ENCODE data around the gene SLC1A3.
"Not testable (repeated sequence)": the region's sequence is repeated elsewhere in the genome, so short reads cannot be mapped to it uniquely, and the experiment has no call there.

SLC1A3 gene

GRCh38 chr5:36581070-36581469, 25.3 kb upstream of the SLC1A3 start:
- Histone ChIP-seq H3K36me3 (ENCODE audit: control insufficient read depth, insufficient read depth, low read length) (no peaks in the 10 kb centered on the region), H3K27me3 (ENCODE audit: control insufficient read depth, insufficient read depth, low read length, poor library complexity, severe bottlenecking) (no peaks in the 10 kb centered on the region), H3K4me3 (ENCODE audit: insufficient read depth, low read depth, low read length) (no peak overlapping the region), H3K27ac (ENCODE audit: insufficient read depth, low read depth, low read length, poor library complexity, severe bottlenecking) (no peak overlapping the region), H3K9me3 (ENCODE audit: control insufficient read depth, low read length) (no peaks in the 10 kb centered on the region), H3K4me1 (ENCODE audit: control insufficient read depth, insufficient read depth, low read length) (peaks cover 6% of the 10 kb centered on the region)
- WGBS, 2 experiments = 100% methylated on average over 2 of the region's 3 CpGs; no CpG with 5 or more reads in 1 of the 2 experiments

GRCh38 chr5:36584009-36584875, 22.2 kb upstream of the SLC1A3 start:
- 74 to 76% methylated on average over 10 of the region's 10 CpGs for WGBS, 2 experiments
- H3K4me3 ChIP-seq (ENCODE audit: insufficient read depth, low read depth, low read length) = no peak overlapping the region
- no peak overlapping the region for H3K27ac ChIP-seq (ENCODE audit: insufficient read depth, low read depth, low read length, poor library complexity, severe bottlenecking)
- peaks cover 6% of the 10 kb centered on the region for H3K4me1 ChIP-seq (ENCODE audit: control insufficient read depth, insufficient read depth, low read length)
- H3K27me3 ChIP-seq (ENCODE audit: control insufficient read depth, insufficient read depth, low read length, poor library complexity, severe bottlenecking) = no peaks in the 10 kb centered on the region
- no peaks in the 10 kb centered on the region for H3K36me3 ChIP-seq (ENCODE audit: control insufficient read depth, insufficient read depth, low read length)
- no peaks in the 10 kb centered on the region for H3K9me3 ChIP-seq (ENCODE audit: control insufficient read depth, low read length)

- Histone ChIP-seq H3K4me1 (ENCODE audit: control insufficient read depth, insufficient read depth, low read length) (peaks cover 8% of the 10 kb centered on the region), H3K4me3 (ENCODE audit: insufficient read depth, low read depth, low read length) (no peak overlapping the region), H3K27ac (ENCODE audit: insufficient read depth, low read depth, low read length, poor library complexity, severe bottlenecking) (no peak overlapping the region), H3K9me3 (ENCODE audit: control insufficient read depth, low read length) (no peaks in the 10 kb centered on the region), H3K27me3 (ENCODE audit: control insufficient read depth, insufficient read depth, low read length, poor library complexity, severe bottlenecking) (no peaks in the 10 kb centered on the region), H3K36me3 (ENCODE audit: control insufficient read depth, insufficient read depth, low read length) (no peaks in the 10 kb centered on the region)
- WGBS, 2 experiments = 88 to 97% methylated on average over 1 of the region's 1 CpG
These were observed 20.7 kb upstream of the SLC1A3 start for GRCh38 chr5:36585701-36586100.

- peaks cover 12% of the 10 kb centered on the region for H3K4me1 ChIP-seq (ENCODE audit: control insufficient read depth, insufficient read depth, low read length)
- no peaks in the 10 kb centered on the region for H3K27me3 ChIP-seq (ENCODE audit: control insufficient read depth, insufficient read depth, low read length, poor library complexity, severe bottlenecking)
- H3K36me3 ChIP-seq (ENCODE audit: control insufficient read depth, insufficient read depth, low read length) = no peaks in the 10 kb centered on the region
- no peaks in the 10 kb centered on the region for H3K9me3 ChIP-seq (ENCODE audit: control insufficient read depth, low read length)
- WGBS, 2 experiments = 93 to 96% methylated on average over 3 of the region's 3 CpGs
- H3K4me3 ChIP-seq (ENCODE audit: insufficient read depth, low read depth, low read length) = no peak overlapping the region
- no peak overlapping the region for H3K27ac ChIP-seq (ENCODE audit: insufficient read depth, low read depth, low read length, poor library complexity, severe bottlenecking)
These were observed 19.1 kb upstream of the SLC1A3 start for GRCh38 chr5:36587354-36587753.

- 84 to 89% methylated on average over 4 of the region's 4 CpGs for WGBS, 2 experiments
- H3K4me1 ChIP-seq (ENCODE audit: control insufficient read depth, insufficient read depth, low read length); H3K27ac ChIP-seq (ENCODE audit: insufficient read depth, low read depth, low read length, poor library complexity, severe bottlenecking); H3K4me3 ChIP-seq (ENCODE audit: insufficient read depth, low read depth, low read length); H3K27me3 ChIP-seq (ENCODE audit: control insufficient read depth, insufficient read depth, low read length, poor library complexity, severe bottlenecking); H3K36me3 ChIP-seq (ENCODE audit: control insufficient read depth, insufficient read depth, low read length); H3K9me3 ChIP-seq (ENCODE audit: control insufficient read depth, low read length): not testable (repeated sequence)
These were observed 16.7 kb upstream of the SLC1A3 start for GRCh38 chr5:36589735-36590134.

- no peaks in the 10 kb centered on the region for H3K9me3 ChIP-seq (ENCODE audit: control insufficient read depth, low read length)
- H3K36me3 ChIP-seq (ENCODE audit: control insufficient read depth, insufficient read depth, low read length) = no peaks in the 10 kb centered on the region
- H3K27me3 ChIP-seq (ENCODE audit: control insufficient read depth, insufficient read depth, low read length, poor library complexity, severe bottlenecking) = no peaks in the 10 kb centered on the region
- no peak overlapping the region for H3K4me3 ChIP-seq (ENCODE audit: insufficient read depth, low read depth, low read length)
- H3K4me1 ChIP-seq (ENCODE audit: control insufficient read depth, insufficient read depth, low read length) = peaks cover 6% of the 10 kb centered on the region
- WGBS, 2 experiments = 10 to 24% methylated on average over 5 to 7 of the region's 7 CpGs
- peak overlapping the region; percentile 59 for H3K27ac ChIP-seq (ENCODE audit: insufficient read depth, low read depth, low read length, poor library complexity, severe bottlenecking)
These were observed 15.7 kb upstream of the SLC1A3 start for GRCh38 chr5:36590513-36591286.

GRCh38 chr5:36593867-36594266, 12.5 kb upstream of the SLC1A3 start:
- Histone ChIP-seq H3K4me3 (ENCODE audit: insufficient read depth, low read depth, low read length) (no peak overlapping the region), H3K27me3 (ENCODE audit: control insufficient read depth, insufficient read depth, low read length, poor library complexity, severe bottlenecking) (no peaks in the 10 kb centered on the region), H3K4me1 (ENCODE audit: control insufficient read depth, insufficient read depth, low read length) (peaks cover 6% of the 10 kb centered on the region), H3K27ac (ENCODE audit: insufficient read depth, low read depth, low read length, poor library complexity, severe bottlenecking) (no peak overlapping the region), H3K36me3 (ENCODE audit: control insufficient read depth, insufficient read depth, low read length) (no peaks in the 10 kb centered on the region), H3K9me3 (ENCODE audit: control insufficient read depth, low read length) (no peaks in the 10 kb centered on the region)
- 94 to 95% methylated on average over 3 to 4 of the region's 4 CpGs for WGBS, 2 experiments

- WGBS, 2 experiments = 82 to 89% methylated on average over 1 of the region's 1 CpG
- Histone ChIP-seq H3K27me3 (ENCODE audit: control insufficient read depth, insufficient read depth, low read length, poor library complexity, severe bottlenecking) (no peaks in the 10 kb centered on the region), H3K4me1 (ENCODE audit: control insufficient read depth, insufficient read depth, low read length) (no peaks in the 10 kb centered on the region), H3K9me3 (ENCODE audit: control insufficient read depth, low read length) (no peaks in the 10 kb centered on the region), H3K27ac (ENCODE audit: insufficient read depth, low read depth, low read length, poor library complexity, severe bottlenecking) (no peak overlapping the region), H3K36me3 (ENCODE audit: control insufficient read depth, insufficient read depth, low read length) (no peaks in the 10 kb centered on the region), H3K4me3 (ENCODE audit: insufficient read depth, low read depth, low read length) (no peak overlapping the region)
These were observed 10.2 kb upstream of the SLC1A3 start for GRCh38 chr5:36596247-36596646.

GRCh38 chr5:36596756-36597155, 9.7 kb upstream of the SLC1A3 start:
- Histone ChIP-seq H3K36me3 (ENCODE audit: control insufficient read depth, insufficient read depth, low read length) (no peaks in the 10 kb centered on the region), H3K4me3 (ENCODE audit: insufficient read depth, low read depth, low read length) (no peak overlapping the region), H3K4me1 (ENCODE audit: control insufficient read depth, insufficient read depth, low read length) (no peaks in the 10 kb centered on the region), H3K27ac (ENCODE audit: insufficient read depth, low read depth, low read length, poor library complexity, severe bottlenecking) (no peak overlapping the region), H3K27me3 (ENCODE audit: control insufficient read depth, insufficient read depth, low read length, poor library complexity, severe bottlenecking) (no peaks in the 10 kb centered on the region), H3K9me3 (ENCODE audit: control insufficient read depth, low read length) (no peaks in the 10 kb centered on the region)
- 78 to 84% methylated on average over 5 of the region's 6 CpGs for WGBS, 2 experiments

GRCh38 chr5:36598045-36598444, 8.4 kb upstream of the SLC1A3 start:
- no peak overlapping the region for H3K27ac ChIP-seq (ENCODE audit: insufficient read depth, low read depth, low read length, poor library complexity, severe bottlenecking)
- no peaks in the 10 kb centered on the region for H3K36me3 ChIP-seq (ENCODE audit: control insufficient read depth, insufficient read depth, low read length)
- no peaks in the 10 kb centered on the region for H3K4me1 ChIP-seq (ENCODE audit: control insufficient read depth, insufficient read depth, low read length)
- WGBS, 2 experiments = 96 to 97% methylated on average over 3 of the region's 3 CpGs
- H3K9me3 ChIP-seq (ENCODE audit: control insufficient read depth, low read length) = no peaks in the 10 kb centered on the region
- no peaks in the 10 kb centered on the region for H3K27me3 ChIP-seq (ENCODE audit: control insufficient read depth, insufficient read depth, low read length, poor library complexity, severe bottlenecking)
- H3K4me3 ChIP-seq (ENCODE audit: insufficient read depth, low read depth, low read length) = no peak overlapping the region

Data from ectodermal cell (in vitro differentiated cells).